Measurements from ENCODE around the gene ARL3. TPM values are rescaled to one million over a fixed set of nuclear protein-coding genes. Genes with fewer than 3 reads are reported as not detected.

ARL3 gene
- total and polyA plus RNA-seq, 2 experiments from 2014 or later, result 8.5 to 22.6 TPM

GRCh38 chr10:102744374-102745051 lies 30.3 kb upstream of the ARL3 start:
- peak; percentile 31 for DNase-seq (ENCODE audit: low spot score)
- Histone ChIP-seq H4K20me1 (replicated peaks; ENCODE audit: insufficient read depth) (0 out of 2 replicates have a peak, but pooled peaks cover 7% of the 10 kb centered on the region), H3K9me2 (ENCODE audit: insufficient read depth) (no peaks in the 10 kb centered on the region), H3K4me3 (peak overlapping the region; percentile 60), H3K4me1 (ENCODE audit: insufficient read depth) (peaks cover 5% of the 10 kb centered on the region; the same call in 1 of the 2 replicates), H3K27ac (ENCODE audit: low read depth) (no peak overlapping the region), H2AFZ (no peak overlapping the region), H3F3A (replicated peaks; ENCODE audit: low read depth) (no peaks in the 10 kb centered on the region; the same call in 1 of the 2 replicates), H3K79me2 (replicated peaks; ENCODE audit: insufficient read depth) (peaks cover 20% of the 10 kb centered on the region), H3K4me2 (peak overlapping the region; percentile 88), H3K27me3 (ENCODE audit: insufficient read depth) (no peaks in the 10 kb centered on the region), H3K36me3 (ENCODE audit: insufficient read depth) (no peaks in the 10 kb centered on the region)
- Mint-ChIP-seq H3K36me3 (ENCODE audit: low read depth) (no peaks in the 10 kb centered on the region), H3K4me1 (peaks cover 23% of the 10 kb centered on the region), H3K27ac (peak overlapping the region; percentile 53), H3K4me3 (peak overlapping the region; percentile 95), H3K9me3 (no peaks in the 10 kb centered on the region), H3K27me3 (ENCODE audit: insufficient read depth, low read depth, poor library complexity) (peaks cover 12% of the 10 kb centered on the region)
- ATAC-seq, result peak; percentile 12
- TF ChIP-seq EZH2 (IDR thresholded peaks at IDR 0.05; ENCODE audit: low read depth, unreplicated experiment), result no peak
- no peak for TF ChIP-seq CREB1 (CRISPR knock-in tag; IDR thresholded peaks at IDR 0.05; ENCODE audit: low read depth)
- no peak for TF ChIP-seq EZH2phosphoT487 (IDR thresholded peaks at IDR 0.05; ENCODE audit: unreplicated experiment)
- no peak for TF ChIP-seq STAT1 (IDR thresholded peaks at IDR 0.05; ENCODE audit: unreplicated experiment)
- TF ChIP-seq, protein P1, sequence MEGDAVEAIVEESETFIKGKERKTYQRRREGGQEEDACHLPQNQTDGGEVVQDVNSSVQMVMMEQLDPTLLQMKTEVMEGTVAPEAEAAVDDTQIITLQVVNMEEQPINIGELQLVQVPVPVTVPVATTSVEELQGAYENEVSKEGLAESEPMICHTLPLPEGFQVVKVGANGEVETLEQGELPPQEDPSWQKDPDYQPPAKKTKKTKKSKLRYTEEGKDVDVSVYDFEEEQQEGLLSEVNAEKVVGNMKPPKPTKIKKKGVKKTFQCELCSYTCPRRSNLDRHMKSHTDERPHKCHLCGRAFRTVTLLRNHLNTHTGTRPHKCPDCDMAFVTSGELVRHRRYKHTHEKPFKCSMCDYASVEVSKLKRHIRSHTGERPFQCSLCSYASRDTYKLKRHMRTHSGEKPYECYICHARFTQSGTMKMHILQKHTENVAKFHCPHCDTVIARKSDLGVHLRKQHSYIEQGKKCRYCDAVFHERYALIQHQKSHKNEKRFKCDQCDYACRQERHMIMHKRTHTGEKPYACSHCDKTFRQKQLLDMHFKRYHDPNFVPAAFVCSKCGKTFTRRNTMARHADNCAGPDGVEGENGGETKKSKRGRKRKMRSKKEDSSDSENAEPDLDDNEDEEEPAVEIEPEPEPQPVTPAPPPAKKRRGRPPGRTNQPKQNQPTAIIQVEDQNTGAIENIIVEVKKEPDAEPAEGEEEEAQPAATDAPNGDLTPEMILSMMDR (conservative IDR thresholded peaks at IDR 0.05; ENCODE audit: low read depth in 2 of 2), result no peak

- no peaks in the 10 kb centered on the region for H3K9me3 Mint-ChIP-seq
- H3K4me1 ChIP-seq (ENCODE audit: insufficient read depth), result peaks cover 5% of the 10 kb centered on the region; the same call in 1 of the 2 replicates
- H4K20me1 ChIP-seq (replicated peaks; ENCODE audit: insufficient read depth), result 0 out of 2 replicates have a peak, but pooled peaks cover 7% of the 10 kb centered on the region
- H3K27ac ChIP-seq (ENCODE audit: low read depth), result no peak within 1 kb of the TSS
- H3K4me1 Mint-ChIP-seq, result peaks cover 23% of the 10 kb centered on the region
- no peaks in the 10 kb centered on the region for H3K9me2 ChIP-seq (ENCODE audit: insufficient read depth)
- peak within 1 kb of the TSS; percentile 58 for H3K27ac Mint-ChIP-seq
- TF ChIP-seq CREB1 (CRISPR knock-in tag; IDR thresholded peaks at IDR 0.05; ENCODE audit: low read depth) (peak; percentile 71), POLR2AphosphoS5 (IDR thresholded peaks at IDR 0.05; ENCODE audit: low read depth) (peak; percentile 75), REST (IDR thresholded peaks at IDR 0.05; ENCODE audit: unreplicated experiment) (no peak), NANOG (IDR thresholded peaks at IDR 0.05; ENCODE audit: borderline replicate concordance) (no peak)
- TF ChIP-seq, protein P2, sequence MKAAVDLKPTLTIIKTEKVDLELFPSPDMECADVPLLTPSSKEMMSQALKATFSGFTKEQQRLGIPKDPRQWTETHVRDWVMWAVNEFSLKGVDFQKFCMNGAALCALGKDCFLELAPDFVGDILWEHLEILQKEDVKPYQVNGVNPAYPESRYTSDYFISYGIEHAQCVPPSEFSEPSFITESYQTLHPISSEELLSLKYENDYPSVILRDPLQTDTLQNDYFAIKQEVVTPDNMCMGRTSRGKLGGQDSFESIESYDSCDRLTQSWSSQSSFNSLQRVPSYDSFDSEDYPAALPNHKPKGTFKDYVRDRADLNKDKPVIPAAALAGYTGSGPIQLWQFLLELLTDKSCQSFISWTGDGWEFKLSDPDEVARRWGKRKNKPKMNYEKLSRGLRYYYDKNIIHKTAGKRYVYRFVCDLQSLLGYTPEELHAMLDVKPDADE (IDR thresholded peaks at IDR 0.05), result peak; percentile 72
- no peaks in the 10 kb centered on the region for H3K36me3 Mint-ChIP-seq (ENCODE audit: low read depth)
- H3F3A ChIP-seq (replicated peaks; ENCODE audit: low read depth), result no peaks in the 10 kb centered on the region; the same call in 1 of the 2 replicates
- peaks cover 20% of the 10 kb centered on the region for H3K79me2 ChIP-seq (replicated peaks; ENCODE audit: insufficient read depth)
- peak within 1 kb of the TSS; percentile 60 for H3K4me3 ChIP-seq
- H3K4me2 ChIP-seq, result peak within 1 kb of the TSS; percentile 88
- peak within 1 kb of the TSS; percentile 95 for H3K4me3 Mint-ChIP-seq
- H2AFZ ChIP-seq, result no peak within 1 kb of the TSS
- no peaks in the 10 kb centered on the region for H3K27me3 ChIP-seq (ENCODE audit: insufficient read depth)
- ATAC-seq (peak; percentile 93), DNase-seq (ENCODE audit: low spot score) (peak; percentile 99)
- H3K27me3 Mint-ChIP-seq (ENCODE audit: insufficient read depth, low read depth, poor library complexity), result peaks cover 12% of the 10 kb centered on the region
- H3K36me3 ChIP-seq (ENCODE audit: insufficient read depth), result no peaks in the 10 kb centered on the region
Measured at GRCh38 chr10:102743588-102744373, 29.6 kb upstream of the ARL3 start, which contains the start of gene WBP1L. Gene WBP1L (plus strand): TSS chr10:102743948. CDS start chr10:102744054, 106 bp downstream.
